ENCODE data around the gene SLC12A3. TPM values are rescaled to one million over a fixed set of nuclear protein-coding genes. Genes with fewer than 3 reads are reported as not detected.

Gene SLC12A3
- total and polyA plus RNA-seq, 2 of the 4 experiments (the other 2 are of a cell fraction), result not detected

DNA sequence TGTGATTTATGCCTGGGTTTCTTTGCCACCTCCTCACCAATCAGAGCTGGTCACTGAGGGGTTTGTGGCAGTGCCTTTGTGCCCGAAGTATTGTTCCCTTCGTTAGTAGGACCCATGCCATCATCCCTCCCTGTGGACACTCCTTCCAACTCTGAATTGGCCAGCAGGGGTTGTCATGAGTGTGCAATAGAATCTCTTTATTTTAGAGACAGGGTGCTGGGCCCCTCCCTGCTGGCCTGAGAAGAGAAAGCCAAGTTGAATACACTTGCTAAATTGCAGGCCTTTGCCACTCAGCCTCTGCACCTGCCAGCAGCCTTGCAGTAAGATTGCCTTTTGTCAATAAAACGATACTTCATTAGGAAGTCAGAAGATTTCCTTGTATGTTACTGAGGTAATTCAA is 40.7 kb upstream of the SLC12A3 start:
- Histone ChIP-seq H2BK5ac (ENCODE audit: low read depth, low read length, poor library complexity, severe bottlenecking) (no peak overlapping the region), H3K79me1 (ENCODE audit: low read depth in 1 of 2, low read length in 2 of 2) (no peaks in the 10 kb centered on the region; a peak in 1 of 4 replicates), H2AFZ (replicated peaks; ENCODE audit: low read length, poor library complexity) (no peak overlapping the region), H3K9me1 (ENCODE audit: insufficient read depth, low read length) (0 out of 2 replicates have a peak, but pooled peaks cover 4% of the 10 kb centered on the region), H3K27ac (ENCODE audit: insufficient read depth, low read length) (no peak overlapping the region), H4K8ac (ENCODE audit: low read depth in 2 of 2, low read length in 2 of 2) (no peak overlapping the region), H3K36me3 (ENCODE audit: control insufficient read depth, insufficient read depth, low read length) (peaks cover 26% of the 10 kb centered on the region), H2BK120ac (ENCODE audit: low read depth, low read length) (no peak overlapping the region), H4K20me1 (ENCODE audit: insufficient read depth, low read length) (no peaks in the 10 kb centered on the region), H3K9me3 (ENCODE audit: control insufficient read depth, insufficient read depth, low read length) (no peaks in the 10 kb centered on the region), H3K4ac (ENCODE audit: low read depth, low read length) (no peak overlapping the region), H3K23ac (ENCODE audit: low read depth, low read length) (no peak overlapping the region), H4K91ac (ENCODE audit: insufficient read depth, low read depth, low read length) (no peak overlapping the region), H4K5ac (ENCODE audit: low read depth, low read length) (no peak overlapping the region), H3K4me1 (ENCODE audit: control insufficient read depth, insufficient read depth, low read length) (no peaks in the 10 kb centered on the region), H2AK9ac (replicated peaks; ENCODE audit: low read depth, low read length, poor library complexity) (no peak overlapping the region), H2BK15ac (ENCODE audit: low read depth, low read length) (no peak overlapping the region), H3K4me3 (ENCODE audit: insufficient read depth, low read depth, low read length) (no peak overlapping the region), H3K14ac (replicated peaks; ENCODE audit: low read depth, low read length) (no peak overlapping the region), H3K56ac (ENCODE audit: extremely low read depth, insufficient read depth, low read length) (no peak overlapping the region), H3K27me3 (ENCODE audit: control insufficient read depth, insufficient read depth, low read length) (no peaks in the 10 kb centered on the region), H2AK5ac (ENCODE audit: low read depth, low read length) (no peak overlapping the region), H3K18ac (ENCODE audit: low read depth, low read length) (no peak overlapping the region), H3K4me2 (ENCODE audit: low read depth, low read length) (no peak overlapping the region), H2BK20ac (ENCODE audit: low read depth, low read length) (no peak overlapping the region), H3K9ac (ENCODE audit: low read depth, low read length) (no peak overlapping the region)
- dilution Hi-C loops (cut with HindIII; ENCODE audit: low sequenced_read_pairs, unreplicated experiment) (no loop called here), intact Hi-C loops (cut with micrococcal nuclease) (no loop called here), in situ Hi-C loops (cut with MboI; ENCODE audit: low sequenced_read_pairs) (no loop called here)
- ATAC-seq (ENCODE audit: low read depth) (peak; percentile 46), DNase-seq (no peak)
- ChIA-PET POLR2A (ENCODE audit: unreplicated experiment) (no interaction called here), CTCF (no interaction called here)
- TF ChIP-seq RAD21 (IDR thresholded peaks at IDR 0.05; ENCODE audit: low read length), result no peak
- TF ChIP-seq, protein P1, sequence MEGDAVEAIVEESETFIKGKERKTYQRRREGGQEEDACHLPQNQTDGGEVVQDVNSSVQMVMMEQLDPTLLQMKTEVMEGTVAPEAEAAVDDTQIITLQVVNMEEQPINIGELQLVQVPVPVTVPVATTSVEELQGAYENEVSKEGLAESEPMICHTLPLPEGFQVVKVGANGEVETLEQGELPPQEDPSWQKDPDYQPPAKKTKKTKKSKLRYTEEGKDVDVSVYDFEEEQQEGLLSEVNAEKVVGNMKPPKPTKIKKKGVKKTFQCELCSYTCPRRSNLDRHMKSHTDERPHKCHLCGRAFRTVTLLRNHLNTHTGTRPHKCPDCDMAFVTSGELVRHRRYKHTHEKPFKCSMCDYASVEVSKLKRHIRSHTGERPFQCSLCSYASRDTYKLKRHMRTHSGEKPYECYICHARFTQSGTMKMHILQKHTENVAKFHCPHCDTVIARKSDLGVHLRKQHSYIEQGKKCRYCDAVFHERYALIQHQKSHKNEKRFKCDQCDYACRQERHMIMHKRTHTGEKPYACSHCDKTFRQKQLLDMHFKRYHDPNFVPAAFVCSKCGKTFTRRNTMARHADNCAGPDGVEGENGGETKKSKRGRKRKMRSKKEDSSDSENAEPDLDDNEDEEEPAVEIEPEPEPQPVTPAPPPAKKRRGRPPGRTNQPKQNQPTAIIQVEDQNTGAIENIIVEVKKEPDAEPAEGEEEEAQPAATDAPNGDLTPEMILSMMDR (conservative IDR thresholded peaks at IDR 0.05; ENCODE audit: low read depth, low read length), result 0 out of 2 replicates have a peak, but pooled peaks have one; percentile 17
- no TSS peak for BruUV-seq (replicated peaks)
- WGBS, 2 experiments (ENCODE audit: extremely low coverage in 2 of 2, insufficient read length in 1 of 2), result no CpG with 5 or more reads among the region's 3 CpGs
